Measurements from ENCODE around the gene NOS1AP.

Gene NOS1AP

GRCh38 chr1:162232034-162232711, 162.7 kb downstream of the NOS1AP start:
- CTCF ChIA-PET = no interaction called here
- POLR2A ChIA-PET = no interaction called here
- TF ChIP-seq, protein P1, sequence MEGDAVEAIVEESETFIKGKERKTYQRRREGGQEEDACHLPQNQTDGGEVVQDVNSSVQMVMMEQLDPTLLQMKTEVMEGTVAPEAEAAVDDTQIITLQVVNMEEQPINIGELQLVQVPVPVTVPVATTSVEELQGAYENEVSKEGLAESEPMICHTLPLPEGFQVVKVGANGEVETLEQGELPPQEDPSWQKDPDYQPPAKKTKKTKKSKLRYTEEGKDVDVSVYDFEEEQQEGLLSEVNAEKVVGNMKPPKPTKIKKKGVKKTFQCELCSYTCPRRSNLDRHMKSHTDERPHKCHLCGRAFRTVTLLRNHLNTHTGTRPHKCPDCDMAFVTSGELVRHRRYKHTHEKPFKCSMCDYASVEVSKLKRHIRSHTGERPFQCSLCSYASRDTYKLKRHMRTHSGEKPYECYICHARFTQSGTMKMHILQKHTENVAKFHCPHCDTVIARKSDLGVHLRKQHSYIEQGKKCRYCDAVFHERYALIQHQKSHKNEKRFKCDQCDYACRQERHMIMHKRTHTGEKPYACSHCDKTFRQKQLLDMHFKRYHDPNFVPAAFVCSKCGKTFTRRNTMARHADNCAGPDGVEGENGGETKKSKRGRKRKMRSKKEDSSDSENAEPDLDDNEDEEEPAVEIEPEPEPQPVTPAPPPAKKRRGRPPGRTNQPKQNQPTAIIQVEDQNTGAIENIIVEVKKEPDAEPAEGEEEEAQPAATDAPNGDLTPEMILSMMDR (IDR thresholded peaks at IDR 0.05; ENCODE audit: control extremely low read depth, extremely low read depth, low read depth, missing control alignments) = no peak
- DNase-seq (ENCODE audit: extremely low spot score) = no peak

- POLR2A ChIA-PET = no interaction called here
- CTCF ChIA-PET = no interaction called here
- DNase-seq (ENCODE audit: extremely low spot score) = no peak
- TF ChIP-seq, protein P1 (IDR thresholded peaks at IDR 0.05; ENCODE audit: control extremely low read depth, extremely low read depth, low read depth, missing control alignments) = no peak
Measured at GRCh38 chr1:162233066-162233465, 163.6 kb downstream of the NOS1AP start.

- DNase-seq (ENCODE audit: extremely low spot score) = no peak
- POLR2A ChIA-PET = no interaction called here
- CTCF ChIA-PET = no interaction called here
- TF ChIP-seq, protein P1 (IDR thresholded peaks at IDR 0.05; ENCODE audit: control extremely low read depth, extremely low read depth, low read depth, missing control alignments) = no peak
Measured at GRCh38 chr1:162233937-162234336, 164.4 kb downstream of the NOS1AP start.

- CTCF ChIA-PET = no interaction called here
- TF ChIP-seq, protein P1 (IDR thresholded peaks at IDR 0.05; ENCODE audit: control extremely low read depth, extremely low read depth, low read depth, missing control alignments) = no peak
- no peak for DNase-seq (ENCODE audit: extremely low spot score)
- POLR2A ChIA-PET = no interaction called here
Measured at GRCh38 chr1:162234571-162234970, 165.1 kb downstream of the NOS1AP start.

DNA sequence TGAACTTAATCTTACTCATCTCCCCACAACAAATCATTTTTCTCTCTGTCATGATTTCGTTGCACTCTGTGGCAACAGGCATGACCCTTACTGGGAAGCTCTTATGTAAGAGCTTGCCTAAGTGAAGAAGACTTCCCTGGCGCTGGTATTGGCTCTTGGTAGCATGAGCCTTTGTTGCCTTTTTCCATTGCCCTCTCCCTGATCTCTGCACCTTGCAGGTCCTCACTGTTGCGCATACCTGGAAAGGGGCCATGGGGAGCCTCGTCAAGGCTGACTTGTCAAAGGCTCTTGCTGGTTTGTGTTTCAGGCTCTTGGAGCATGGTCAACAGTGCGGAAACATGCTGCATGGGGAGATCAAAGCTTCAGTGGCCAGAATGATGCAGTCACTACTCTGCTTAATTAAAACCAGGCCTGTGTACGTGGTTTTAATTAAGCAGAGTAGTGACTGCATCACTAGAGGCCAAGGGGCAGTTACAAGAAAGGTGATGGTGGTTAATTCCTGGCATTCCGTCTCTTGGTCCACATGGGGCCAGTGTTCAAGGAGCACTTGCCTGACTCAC, 165.8 kb downstream of the NOS1AP start:
- POLR2A ChIA-PET = no interaction called here
- DNase-seq (ENCODE audit: extremely low spot score) = no peak

DNA sequence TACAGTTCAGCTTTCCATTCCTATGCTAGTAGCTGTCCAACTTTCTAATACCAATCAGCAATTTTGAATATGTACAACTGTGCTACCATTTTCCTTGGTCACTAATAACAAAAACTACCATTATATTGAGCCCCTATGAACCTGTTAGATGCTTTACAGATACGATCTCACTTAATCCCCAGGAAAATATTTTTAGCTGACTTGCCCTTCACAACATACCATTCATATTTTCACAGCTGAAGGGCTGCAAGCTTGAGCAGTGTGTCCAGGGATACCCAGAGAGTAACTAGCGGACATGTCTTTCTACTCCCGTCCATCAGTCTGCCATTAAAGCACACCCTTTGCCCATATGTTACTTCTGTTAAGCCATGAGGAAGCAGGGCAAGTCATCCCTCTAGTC, 166.7 kb downstream of the NOS1AP start:
- ChIA-PET CTCF (interaction anchor here (0.8 kb wide), 1 partner anchor 9 kb away, joined by 4 read pairs; no protein-coding TSS in a partner anchor), POLR2A (no interaction called here)
- TF ChIP-seq, protein P1 (IDR thresholded peaks at IDR 0.05; ENCODE audit: control extremely low read depth, extremely low read depth, low read depth, missing control alignments) = no peak
- DNase-seq (ENCODE audit: extremely low spot score) = no peak

More for the DNA sequence above, 165.8 kb downstream of the NOS1AP start:
- CTCF ChIA-PET = no interaction called here
- TF ChIP-seq, protein P1 (IDR thresholded peaks at IDR 0.05; ENCODE audit: control extremely low read depth, extremely low read depth, low read depth, missing control alignments) = no peak
